SK-N-SH (cell line): Measurements from ENCODE around the gene TMEM47. TPM values are rescaled to one million over a fixed set of nuclear protein-coding genes. Genes with fewer than 3 reads are reported as not detected.

ENCODE experiments used
- CTCF ChIA-PET: fragments of 300-600, 350-600 bp; formaldehyde crosslinking; extraction: SDS; loops from one replicate; lab custom pipeline; 2021; lab: Yijun Ruan, JAX
- POLR2A ChIA-PET: fragments of 350-600 bp; sonication (Branson Sonifier 250); formaldehyde crosslinking; extraction: SDS; loops from one replicate; lab custom pipeline; 2020; ENCODE audit warnings: antibody characterized with exemption, inconsistent platforms; lab: Yijun Ruan, JAX
- DNase-seq: peaks from one replicate; pipeline ENCODE4 v3.0.0; 2012
- H2AFZ ChIP-seq: fragments of 200-600 bp; sonication (generic); 2 replicates; pipeline ENCODE4 v1.8.1; 2016; ENCODE audit warnings: antibody characterized with exemption, mild to moderate bottlenecking, low read depth
- H3F3A ChIP-seq: fragments of 200-600 bp; sonication (generic); replicated peaks from 2 replicates; pipeline ENCODE3; 2016; ENCODE audit warnings: antibody characterized with exemption, mild to moderate bottlenecking; ENCODE audit not compliant: insufficient read depth
- H3K27ac ChIP-seq, 2 experiments: fragments of 200-500 bp in 1 of 2; fragments of 200-600 bp in 1 of 2; sonication (Bioruptor generic) in 1 of 2; sonication (generic), shearing (Covaris generic) in 1 of 2; 2 replicates each; pipeline versions ENCODE4 v1.5.1 to v1.6.1; 2014 to 2016; ENCODE audit warnings: low read depth in 2 of 2, inconsistent platforms in 1 of 2, low read length in 1 of 2, mild to moderate bottlenecking in 1 of 2, mixed read lengths in 1 of 2
- H3K27me3 ChIP-seq: fragments of 200-600 bp; sonication (generic), shearing (Covaris generic); 2 replicates; pipeline ENCODE4 v1.6.1; 2016; ENCODE audit warnings: mixed run types; ENCODE audit not compliant: insufficient read depth
- H3K36me3 ChIP-seq, 2 experiments: fragments of 200-500 bp in 1 of 2; fragments of 200-600 bp in 1 of 2; sonication (Bioruptor generic) in 1 of 2; sonication (generic) in 1 of 2; replicated peaks in 1 of 2; 2 replicates each; pipeline versions ENCODE3 to v1.5.1; 2014 to 2016; ENCODE audit warnings: low read length in 1 of 2, mild to moderate bottlenecking in 1 of 2; ENCODE audit not compliant: insufficient read depth in 2 of 2, control insufficient read depth in 1 of 2
- H3K4me1 ChIP-seq, 2 experiments: fragments of 200-500 bp in 1 of 2; fragments of 200-600 bp in 1 of 2; sonication (Bioruptor generic) in 1 of 2; sonication (generic), shearing (Covaris generic) in 1 of 2; 2 replicates each; pipeline versions ENCODE4 v1.5.1 to v1.6.1; 2014 to 2016; ENCODE audit warnings: low read depth in 1 of 2, low read length in 1 of 2, mixed run types in 1 of 2; ENCODE audit not compliant: insufficient read depth in 2 of 2, control insufficient read depth in 1 of 2
- H3K4me2 ChIP-seq: fragments of 200-600 bp; sonication (generic), shearing (Covaris generic); 2 replicates; pipeline ENCODE4 v1.6.1; 2017; ENCODE audit warnings: mixed run types
- H3K4me3 ChIP-seq, 2 experiments: fragments of 200-500 bp in 1 of 2; fragments of 200-600 bp in 1 of 2; sonication (Bioruptor generic) in 1 of 2; sonication (generic), shearing (Covaris generic) in 1 of 2; 2 replicates each; pipeline versions ENCODE4 v1.5.1 to v1.8.1; 2014 to 2016; ENCODE audit warnings: low read depth in 2 of 2, inconsistent platforms in 1 of 2, low read length in 1 of 2, mild to moderate bottlenecking in 1 of 2, mixed read lengths in 1 of 2, moderate library complexity in 1 of 2
- H3K79me2 ChIP-seq: fragments of 200-600 bp; sonication (generic); 2 replicates; pipeline ENCODE4 v1.8.1; 2017; ENCODE audit warnings: mild to moderate bottlenecking; ENCODE audit not compliant: insufficient read depth
- H3K9ac ChIP-seq: fragments of 200-600 bp; sonication (generic); 2 replicates; pipeline ENCODE4 v1.6.1; 2017; ENCODE audit warnings: mixed run types
- H3K9me2 ChIP-seq: fragments of 200-600 bp; sonication (generic); 2 replicates; pipeline ENCODE4 v1.6.1; 2017; ENCODE audit warnings: mixed run types
- H3K9me3 ChIP-seq: fragments of 200-600 bp; sonication (generic); 2 replicates; pipeline ENCODE4 v1.6.1; 2017; ENCODE audit warnings: mixed run types, mild to moderate bottlenecking, moderate library complexity
- H4K20me1 ChIP-seq: fragments of 200-600 bp; sonication (generic); 2 replicates; pipeline ENCODE4 v1.6.1; 2017; ENCODE audit warnings: mild to moderate bottlenecking, mixed run types; ENCODE audit not compliant: insufficient read depth
- EZH2phosphoT487 ChIP-seq: fragments of 200-600 bp; sonication (generic); IDR thresholded peaks from 2 replicates; pipeline ENCODE4 v1.6.1; 2017; ENCODE audit warnings: low read depth, mixed run types, mild to moderate bottlenecking, antibody characterized with exemption, moderate library complexity, borderline replicate concordance
- FOSL2 ChIP-seq: IDR thresholded peaks from 2 replicates; pipeline ENCODE4 v1.4.0; 2012; ENCODE audit warnings: low read depth, mild to moderate bottlenecking, moderate library complexity, borderline replicate concordance
- GATA2 ChIP-seq: sonication (generic); formaldehyde crosslinking; IDR thresholded peaks from 2 replicates; pipeline ENCODE4 v1.5.0; 2020; ENCODE audit warnings: mild to moderate bottlenecking, missing genetic modification reagents
- IRF3 ChIP-seq: fragments of 150-350 bp; IDR thresholded peaks from 2 replicates; pipeline ENCODE4 v1.6.1; 2016; ENCODE audit warnings: mild to moderate bottlenecking, low read depth, low read length
- JUND ChIP-seq: IDR thresholded peaks from 2 replicates; pipeline ENCODE4 v1.4.0; 2012
- MAX ChIP-seq: IDR thresholded peaks from 2 replicates; pipeline ENCODE4 v1.4.0; 2012; ENCODE audit warnings: low read depth
- MEF2A ChIP-seq: IDR thresholded peaks from 2 replicates; pipeline ENCODE4 v1.4.0; 2012; ENCODE audit warnings: low read depth, borderline replicate concordance
- NFIC ChIP-seq: IDR thresholded peaks from 2 replicates; pipeline ENCODE4 v1.4.0; 2012; ENCODE audit warnings: borderline replicate concordance
- PBX3 ChIP-seq: IDR thresholded peaks from 2 replicates; pipeline ENCODE4; 2012
- RAD21 ChIP-seq: IDR thresholded peaks from 2 replicates; pipeline ENCODE4 v1.6.1; 2012; ENCODE audit warnings: mild to moderate bottlenecking, low read length
- RFX5 ChIP-seq: IDR thresholded peaks from 2 replicates; pipeline ENCODE4 v1.6.1; 2012; ENCODE audit warnings: mild to moderate bottlenecking, improper control_type of control experiment, low read length
- RXRA ChIP-seq: IDR thresholded peaks from 2 replicates; pipeline ENCODE4 v1.4.0; 2012; ENCODE audit warnings: low read depth, mild to moderate bottlenecking, borderline replicate concordance
- SIN3A ChIP-seq: IDR thresholded peaks from 2 replicates; pipeline ENCODE4 v1.6.1; 2012; ENCODE audit warnings: low read depth, mild to moderate bottlenecking, low read length, moderate library complexity, borderline replicate concordance
- TAF1 ChIP-seq: IDR thresholded peaks from 2 replicates; pipeline ENCODE4 v1.6.1; 2012; ENCODE audit warnings: low read depth, mild to moderate bottlenecking, low read length, moderate library complexity, borderline replicate concordance
- TCF12 ChIP-seq: IDR thresholded peaks from 2 replicates; pipeline ENCODE4 v1.4.0; 2012
- USF1 ChIP-seq: IDR thresholded peaks from 2 replicates; pipeline ENCODE4 v1.4.0; 2012; ENCODE audit warnings: low read depth, borderline replicate concordance
- USF2 ChIP-seq: fragments of 150-350 bp; IDR thresholded peaks from 2 replicates; pipeline ENCODE4 v1.6.1; 2017; ENCODE audit warnings: antibody characterized with exemption, low read length, low read depth, borderline replicate concordance
- YY1 ChIP-seq: IDR thresholded peaks from 2 replicates; pipeline ENCODE4 v1.4.0; 2012; ENCODE audit warnings: low read depth, mild to moderate bottlenecking
- ZBTB33 ChIP-seq: IDR thresholded peaks from 2 replicates; pipeline ENCODE4 v1.4.0; 2012; ENCODE audit warnings: low read depth, borderline replicate concordance
- WGBS: methylation state at CpG from one replicate; pipeline ENCODE4 v1.1.6; 2017; ENCODE audit warnings: low lambda C conversion rate; 5-methylcytosine and 5-hydroxymethylcytosine counted together
- polyA plus RNA-seq, 3 experiments: library from polyadenylated mRNA; depleted of rRNA; stranded (reverse); fragments of >200 nt; gene quantifications; 2 replicates each; pipeline ENCODE4 v1.2.3, GENCODE V29; 2012

TMEM47 gene
- polyA plus RNA-seq, 1 of the 3 experiments (the other 2 are of a cell fraction), result 0.02 TPM

- Histone ChIP-seq H3K27me3 (no peaks in the 10 kb centered on the region; the same call in 1 of the 2 replicates), H3K9me2 (no peaks in the 10 kb centered on the region), H4K20me1 (no peaks in the 10 kb centered on the region), H3K4me2 (no peak overlapping the region), H3K4me3 (no peak overlapping the region), H3F3A (no peaks in the 10 kb centered on the region), H3K9ac (no peak overlapping the region), H3K4me1 (no peaks in the 10 kb centered on the region; a peak in 1 of 4 replicates), H3K9me3 (no peaks in the 10 kb centered on the region), H3K36me3 (no peaks in the 10 kb centered on the region), H2AFZ (no peak overlapping the region), H3K27ac (no peak overlapping the region), H3K79me2 (no peaks in the 10 kb centered on the region)
- 2% methylated on average over 2 of the region's 2 CpGs for WGBS
- ChIA-PET CTCF (interaction anchor here (1.9 kb wide), 1 partner anchor 18 kb away, joined by 6 read pairs; no protein-coding TSS in a partner anchor), POLR2A (no interaction called here)
- TF ChIP-seq PBX3 (no peak), RFX5 (no peak), ZBTB33 (no peak), NFIC (no peak), TAF1 (no peak), SIN3A (no peak), TCF12 (no peak), RAD21 (no peak), EZH2phosphoT487 (no peak), MAX (no peak), FOSL2 (no peak), USF2 (no peak), USF1 (no peak), YY1 (no peak), JUND (no peak), MEF2A (no peak), GATA2 (no peak), IRF3 (no peak), RXRA (no peak)
- no peak for DNase-seq
Observed at GRCh38 chrX:34619920-34620319, 37.2 kb downstream of the TMEM47 start.
